8988T (cell line): ENCODE measurements around the gene CCNO.

ENCODE experiments used
- DNase-seq: peaks from one replicate; pipeline ENCODE4 v3.0.0; 2011

Gene CCNO, protein sequence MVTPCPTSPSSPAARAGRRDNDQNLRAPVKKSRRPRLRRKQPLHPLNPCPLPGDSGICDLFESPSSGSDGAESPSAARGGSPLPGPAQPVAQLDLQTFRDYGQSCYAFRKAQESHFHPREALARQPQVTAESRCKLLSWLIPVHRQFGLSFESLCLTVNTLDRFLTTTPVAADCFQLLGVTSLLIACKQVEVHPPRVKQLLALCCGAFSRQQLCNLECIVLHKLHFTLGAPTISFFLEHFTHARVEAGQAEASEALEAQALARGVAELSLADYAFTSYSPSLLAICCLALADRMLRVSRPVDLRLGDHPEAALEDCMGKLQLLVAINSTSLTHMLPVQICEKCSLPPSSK

DNA sequence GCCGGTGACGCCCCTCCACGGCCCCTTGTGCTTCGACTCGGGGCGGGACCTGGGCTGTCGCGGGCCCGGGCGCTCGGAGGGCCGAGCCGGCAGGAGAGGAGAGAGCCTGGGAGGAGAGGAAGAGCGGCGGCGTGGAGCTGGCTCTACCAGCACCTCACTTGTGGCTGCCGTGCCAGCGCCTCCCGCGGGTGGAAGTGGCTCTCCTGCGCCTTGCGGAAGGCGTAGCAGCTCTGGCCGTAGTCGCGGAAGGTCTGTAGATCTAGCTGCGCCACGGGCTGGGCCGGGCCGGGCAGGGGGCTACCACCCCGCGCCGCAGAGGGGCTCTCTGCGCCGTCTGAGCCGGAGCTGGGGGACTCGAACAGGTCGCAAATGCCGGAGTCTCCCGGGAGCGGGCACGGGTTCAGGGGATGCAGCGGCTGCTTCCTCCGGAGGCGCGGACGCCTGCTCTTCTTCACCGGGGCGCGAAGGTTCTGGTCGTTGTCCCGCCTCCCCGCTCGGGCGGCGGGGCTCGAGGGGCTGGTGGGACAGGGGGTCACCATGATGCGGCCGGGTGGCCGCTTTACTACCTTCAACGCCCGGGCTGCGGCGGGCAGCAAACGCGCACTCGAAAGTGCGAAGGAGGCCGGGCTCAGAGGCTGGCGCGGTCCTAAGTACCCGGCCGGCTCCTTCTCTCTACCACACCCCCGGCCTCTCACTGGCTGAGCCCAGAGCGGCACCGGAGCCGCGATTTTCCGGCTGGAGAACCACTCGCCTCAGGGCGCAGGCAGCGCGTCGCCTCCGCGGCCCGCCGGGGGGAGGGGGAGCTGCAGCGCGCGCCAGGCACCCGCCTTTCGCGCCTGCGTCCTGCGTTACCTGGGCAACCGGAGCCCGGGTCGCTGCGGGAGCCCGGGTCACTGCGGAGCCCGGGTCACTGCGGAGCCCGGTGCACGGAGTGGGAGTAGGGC, at the start of gene CCNO:
Gene CCNO (minus strand): TSS at position 624 of the 944 bp plus-strand sequence. CDS start 85 bp downstream, at position 539.
- DNase-seq: peak; percentile 89

DNA sequence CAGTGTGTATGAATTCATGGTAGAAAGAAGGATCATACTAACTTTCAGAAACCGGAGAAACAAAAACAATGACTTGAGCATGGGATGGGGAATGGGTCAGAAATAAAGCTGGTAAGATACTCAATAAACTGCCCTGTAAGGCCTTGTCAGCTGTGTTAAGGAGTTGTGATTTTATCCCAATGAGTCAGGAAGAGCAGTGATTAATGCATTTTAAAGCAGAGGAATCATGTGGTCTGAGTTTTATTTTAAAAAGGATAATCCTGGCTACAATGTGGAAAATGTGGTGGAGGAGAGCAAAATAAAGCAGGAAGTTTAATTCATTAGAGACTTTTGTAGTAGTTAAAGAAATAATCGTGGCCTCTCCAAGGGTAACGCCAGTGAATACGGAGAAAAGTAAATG, 45.4 kb upstream of the CCNO start:
- DNase-seq: no peak

DNA sequence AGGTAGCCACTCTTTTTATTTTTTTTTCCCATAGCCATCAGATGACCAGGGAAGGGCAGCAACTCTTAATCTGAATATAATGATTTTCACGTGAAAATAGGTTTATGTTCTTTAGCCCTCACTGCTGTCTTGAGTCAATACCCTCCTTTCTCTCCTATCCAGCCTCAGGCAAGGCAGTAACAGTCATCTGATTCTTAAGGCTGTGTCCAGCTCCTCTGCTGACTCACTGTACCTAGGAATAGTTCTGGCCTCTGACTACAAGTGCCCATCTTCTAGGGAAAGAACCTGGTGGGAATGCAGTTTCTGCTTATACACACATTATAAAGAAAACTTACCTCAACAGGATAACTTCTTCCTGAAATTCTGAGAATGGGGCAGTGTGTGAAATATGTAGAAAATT, 43.4 kb upstream of the CCNO start:
- no peak for DNase-seq

DNA sequence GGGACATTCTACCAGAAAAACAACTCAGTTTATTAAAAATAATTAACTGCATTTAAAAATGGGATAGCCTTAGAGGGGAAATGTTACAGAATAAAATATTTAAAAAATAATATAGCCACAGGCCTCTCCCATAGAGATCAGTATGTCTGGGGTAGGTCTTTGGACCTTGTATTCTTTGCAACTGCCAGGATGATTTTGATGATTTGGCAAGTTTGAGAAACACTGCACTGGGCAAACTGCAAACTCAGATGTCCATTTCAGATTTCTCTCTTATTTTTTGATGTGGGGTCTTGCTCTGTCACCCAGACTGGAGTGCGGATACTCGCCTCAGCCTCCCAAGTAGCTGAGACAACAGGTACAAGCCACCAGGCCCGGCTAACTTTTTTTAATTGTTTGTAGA, 24.9 kb upstream of the CCNO start:
- DNase-seq: no peak

DNA sequence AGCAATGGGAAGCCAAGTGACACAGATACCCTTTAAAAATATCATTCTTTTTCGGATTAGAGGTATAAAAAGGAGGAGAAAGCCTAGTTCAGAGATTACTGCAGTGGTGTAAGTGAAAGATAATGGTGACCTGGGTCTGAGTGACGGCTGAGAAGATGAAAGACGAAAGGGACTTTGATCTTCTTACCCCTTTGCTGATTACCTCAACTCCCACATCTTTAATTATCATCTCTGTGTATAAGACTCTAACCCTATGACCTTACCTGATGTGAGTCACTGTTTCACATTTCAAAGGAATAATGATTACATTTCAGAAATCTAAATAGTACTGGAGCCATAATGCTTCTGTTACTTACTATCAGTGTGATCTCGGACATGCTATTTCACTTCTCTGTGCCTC, 21.4 kb upstream of the CCNO start:
- no peak for DNase-seq

DNA sequence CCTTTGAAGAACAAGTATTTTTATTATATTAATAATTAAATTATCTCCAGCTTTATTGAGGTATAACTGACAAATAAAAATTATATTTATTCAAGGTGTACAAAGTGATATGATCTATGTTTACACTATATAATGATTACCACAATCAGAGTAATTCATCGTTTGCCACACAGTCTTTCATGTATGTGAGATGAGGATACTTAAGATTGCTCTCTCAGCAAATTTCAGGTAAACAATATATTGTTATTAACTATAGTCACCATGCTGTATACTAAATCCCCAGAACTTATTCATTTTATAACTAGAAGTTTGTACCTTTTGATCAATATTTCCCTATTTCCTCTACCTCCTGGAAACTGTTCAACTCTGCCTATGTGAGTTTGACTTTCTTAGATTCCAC, 16.7 kb upstream of the CCNO start:
- DNase-seq: no peak

DNA sequence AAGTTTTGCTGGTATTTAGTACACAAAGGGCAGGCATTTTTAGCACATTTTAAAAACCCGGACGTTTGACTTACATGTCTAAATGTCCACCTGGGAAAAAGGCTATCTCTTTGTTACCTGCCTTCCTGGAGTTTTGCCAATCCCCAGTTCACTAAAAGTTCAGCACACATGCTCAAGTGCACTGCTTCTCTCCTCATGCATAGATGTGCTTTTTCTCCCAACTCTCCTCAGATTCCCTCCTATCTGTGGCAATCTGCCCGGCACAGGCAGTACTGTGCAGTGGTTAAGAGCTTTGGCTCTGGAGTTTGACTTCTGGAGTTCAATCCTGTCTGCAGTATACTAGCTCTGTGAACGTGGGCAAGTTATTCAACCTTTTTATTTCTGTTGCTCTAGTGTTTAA, 8.3 kb upstream of the CCNO start:
- DNase-seq: no peak

DNA sequence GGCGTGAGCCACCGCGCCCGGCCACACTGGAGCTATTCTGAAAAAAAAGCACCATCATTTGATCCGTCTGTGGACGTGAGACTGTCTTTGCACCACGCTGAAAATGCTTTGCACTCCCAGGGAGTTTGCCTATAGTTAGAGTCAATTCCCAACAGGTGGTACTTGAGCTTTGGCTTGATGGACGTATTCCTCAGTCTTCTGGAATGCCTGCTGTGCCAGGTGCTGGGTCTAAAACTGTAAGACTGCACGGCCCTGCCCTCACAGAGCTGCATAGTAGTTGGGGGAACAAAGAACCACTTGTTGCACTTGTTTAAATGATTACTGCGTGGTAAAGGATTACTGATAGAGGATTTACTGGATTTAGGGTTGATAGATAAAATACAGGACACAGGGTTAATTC, 3.4 kb upstream of the CCNO start:
- DNase-seq: no peak

DNA sequence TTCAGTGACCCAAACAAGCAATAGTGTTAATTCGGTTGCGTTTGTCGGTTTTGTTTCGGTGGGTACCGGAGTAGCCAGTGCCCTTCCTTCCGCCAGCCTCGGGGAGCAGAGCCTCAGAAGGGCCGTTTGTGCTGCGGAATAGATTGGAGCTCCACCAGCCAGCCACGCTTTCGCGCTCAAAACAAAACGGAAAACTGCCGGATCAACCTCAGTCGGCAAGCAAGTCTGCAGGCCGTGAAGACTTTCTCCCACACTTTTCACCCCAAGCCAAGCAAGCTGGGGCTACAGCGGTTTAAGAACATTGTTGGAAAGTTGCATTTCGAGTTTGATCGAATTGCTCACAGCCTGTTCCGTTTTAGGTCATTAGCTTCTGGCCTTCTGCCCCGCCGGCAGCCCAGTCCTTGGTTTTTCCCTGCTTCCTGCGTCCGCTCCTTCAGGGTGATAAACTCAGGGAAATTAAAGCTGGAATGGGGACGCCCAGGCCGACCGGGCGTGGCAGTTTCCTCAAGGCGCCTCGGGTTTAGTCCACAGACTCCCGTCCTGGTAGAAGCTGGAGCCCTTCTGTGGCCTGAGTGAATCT, 803 bp upstream of the CCNO start:
- DNase-seq: no peak

DNA sequence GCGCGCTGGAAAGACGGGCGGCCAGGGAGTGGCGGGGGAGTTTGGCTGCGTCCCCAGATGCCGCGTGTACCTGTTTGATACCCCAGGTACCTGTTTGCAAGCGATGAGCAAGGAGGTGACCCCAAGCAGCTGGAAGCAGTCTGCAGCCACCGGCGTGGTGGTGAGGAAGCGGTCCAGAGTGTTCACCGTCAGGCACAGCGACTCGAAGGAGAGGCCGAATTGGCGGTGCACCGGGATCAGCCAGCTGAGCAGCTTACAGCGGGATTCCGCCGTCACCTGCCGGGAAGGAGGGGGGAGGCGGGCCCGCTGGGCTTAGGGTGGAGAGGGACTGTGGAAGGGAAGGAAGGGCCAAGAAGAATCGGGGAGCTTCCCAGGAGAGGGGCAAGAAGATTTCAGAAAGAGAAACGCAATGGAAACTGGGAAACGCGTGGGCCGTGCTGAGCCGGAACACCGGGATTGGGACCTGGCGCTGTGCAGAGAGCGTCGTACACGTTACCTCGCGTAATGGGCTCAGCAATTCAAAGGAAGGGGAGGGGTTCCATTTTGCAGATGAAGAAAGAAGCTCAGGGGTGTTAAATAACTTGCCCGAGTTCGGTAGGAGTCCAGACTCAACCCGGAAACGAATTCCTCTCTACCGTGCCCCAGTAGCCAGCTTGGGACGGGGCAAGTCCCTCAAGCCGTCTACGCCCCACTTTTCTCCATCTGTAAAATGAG, 980 bp downstream of the CCNO start:
- DNase-seq: no peak

DNA sequence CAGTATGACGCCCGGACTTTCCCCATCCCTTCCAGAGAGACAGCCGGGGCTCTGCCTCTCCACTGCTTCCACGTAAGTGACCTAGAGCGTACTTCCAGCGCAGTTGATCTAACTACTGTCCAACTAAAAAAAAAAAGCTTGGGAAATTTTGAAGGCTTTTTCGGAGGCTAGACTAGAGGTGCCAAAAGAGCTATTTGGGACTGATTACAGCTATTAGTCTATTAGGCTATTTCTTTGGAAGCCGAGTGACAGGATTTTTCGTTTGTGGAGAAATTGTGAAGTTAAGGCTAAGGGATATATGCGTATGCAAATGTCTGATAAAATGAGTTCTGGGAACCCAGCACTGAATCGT, 1.5 kb downstream of the CCNO start:
- no peak for DNase-seq

DNA sequence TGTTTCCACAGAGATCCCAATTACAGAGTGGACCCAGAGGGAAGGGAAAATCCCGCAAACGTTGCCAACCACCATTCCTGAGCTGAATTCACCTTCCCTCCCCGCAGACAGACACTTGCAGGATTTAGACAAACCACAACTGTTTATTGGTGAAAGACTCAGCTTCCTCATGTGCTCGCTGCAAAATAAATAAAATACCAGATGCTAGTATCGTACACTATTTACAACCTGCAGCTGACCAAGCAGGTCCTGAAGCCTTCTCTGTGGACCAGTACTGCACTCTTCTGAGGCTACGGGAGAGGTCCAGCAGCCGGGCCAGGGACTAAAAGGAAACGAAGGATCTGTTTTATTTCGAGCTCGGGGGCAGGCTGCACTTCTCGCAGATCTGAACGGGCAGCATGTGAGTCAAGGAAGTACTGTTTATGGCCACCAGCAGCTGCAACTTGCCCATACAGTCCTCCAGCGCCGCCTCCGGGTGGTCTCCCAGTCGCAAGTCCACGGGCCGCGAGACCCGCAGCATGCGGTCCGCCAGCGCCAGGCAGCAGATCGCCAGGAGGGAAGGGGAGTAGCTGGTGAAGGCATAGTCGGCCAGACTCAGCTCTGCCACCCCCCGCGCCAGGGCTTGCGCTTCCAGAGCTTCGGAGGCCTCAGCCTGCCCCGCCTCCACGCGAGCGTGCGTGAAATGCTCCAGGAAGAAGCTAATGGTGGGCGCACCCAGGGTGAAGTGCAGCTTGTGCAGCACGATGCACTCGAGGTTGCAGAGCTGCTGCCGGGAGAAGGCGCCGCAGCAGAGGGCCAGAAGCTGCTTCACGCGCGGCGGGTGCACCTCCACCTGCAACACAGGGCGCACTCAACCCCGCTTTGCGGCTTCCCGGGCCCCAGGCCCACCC, 2.1 kb downstream of the CCNO start:
- no peak for DNase-seq

DNA sequence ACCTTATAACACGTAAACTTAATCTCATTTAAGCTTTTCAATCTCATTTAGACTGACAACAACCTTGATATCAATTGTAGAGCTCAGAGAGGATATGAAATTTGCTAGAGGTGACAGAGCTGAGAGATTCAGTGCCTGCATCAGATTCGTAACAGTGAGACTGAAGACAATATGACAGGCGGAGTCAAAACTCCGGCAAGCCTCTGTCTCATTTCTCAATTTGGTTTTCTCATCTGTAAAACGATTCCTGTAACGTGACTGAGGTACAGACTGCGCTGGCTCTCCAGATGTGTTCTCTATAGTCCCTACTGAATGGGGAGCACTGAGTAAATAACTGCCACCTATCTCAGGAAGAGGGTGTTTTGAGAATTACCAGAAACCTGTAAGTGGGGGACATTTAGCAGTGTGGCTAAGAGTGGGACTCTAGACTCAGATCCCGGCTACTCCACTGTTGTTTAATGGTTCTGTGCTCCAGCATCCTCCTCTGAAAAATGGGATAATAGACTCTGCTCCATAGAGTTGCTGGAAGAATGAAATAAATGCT, 3.2 kb downstream of the CCNO start:
- no peak for DNase-seq

DNA sequence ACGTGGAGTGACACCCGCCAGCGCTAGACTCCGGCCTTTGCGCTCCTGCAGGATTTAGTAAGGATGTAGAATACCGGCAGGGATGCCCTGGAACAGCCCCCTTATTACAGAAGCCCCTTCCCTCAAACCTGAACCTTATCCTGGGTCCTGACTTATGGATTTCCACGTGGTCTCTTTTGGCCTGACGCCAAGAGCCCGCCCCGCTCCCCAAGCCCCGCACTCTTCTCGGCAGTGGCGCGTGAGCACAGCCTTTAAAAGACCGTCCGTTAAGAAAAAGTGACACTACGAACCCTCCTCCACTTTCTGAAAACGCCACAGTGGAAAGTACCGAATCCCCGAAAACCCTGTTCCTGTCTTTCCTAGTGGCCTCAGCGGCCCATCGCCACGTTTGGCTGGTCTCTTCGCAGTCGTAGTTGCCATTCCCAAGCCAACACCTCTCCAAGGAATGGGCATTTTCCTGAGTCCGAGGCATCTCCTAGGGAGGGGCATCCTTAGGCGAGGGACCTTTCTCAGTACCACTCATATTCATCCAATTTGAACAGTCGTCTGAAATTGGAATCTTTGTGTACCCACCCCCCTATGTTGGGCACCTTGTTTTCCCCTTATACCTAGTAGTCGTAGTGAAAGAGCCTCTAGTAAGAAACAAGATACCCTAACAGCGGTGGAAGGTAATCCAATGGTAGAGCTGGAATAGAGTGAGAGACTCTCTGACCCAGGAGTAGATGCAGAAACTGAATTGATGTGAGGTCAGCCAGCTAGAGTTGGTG, 5.6 kb downstream of the CCNO start:
- no peak for DNase-seq

DNA sequence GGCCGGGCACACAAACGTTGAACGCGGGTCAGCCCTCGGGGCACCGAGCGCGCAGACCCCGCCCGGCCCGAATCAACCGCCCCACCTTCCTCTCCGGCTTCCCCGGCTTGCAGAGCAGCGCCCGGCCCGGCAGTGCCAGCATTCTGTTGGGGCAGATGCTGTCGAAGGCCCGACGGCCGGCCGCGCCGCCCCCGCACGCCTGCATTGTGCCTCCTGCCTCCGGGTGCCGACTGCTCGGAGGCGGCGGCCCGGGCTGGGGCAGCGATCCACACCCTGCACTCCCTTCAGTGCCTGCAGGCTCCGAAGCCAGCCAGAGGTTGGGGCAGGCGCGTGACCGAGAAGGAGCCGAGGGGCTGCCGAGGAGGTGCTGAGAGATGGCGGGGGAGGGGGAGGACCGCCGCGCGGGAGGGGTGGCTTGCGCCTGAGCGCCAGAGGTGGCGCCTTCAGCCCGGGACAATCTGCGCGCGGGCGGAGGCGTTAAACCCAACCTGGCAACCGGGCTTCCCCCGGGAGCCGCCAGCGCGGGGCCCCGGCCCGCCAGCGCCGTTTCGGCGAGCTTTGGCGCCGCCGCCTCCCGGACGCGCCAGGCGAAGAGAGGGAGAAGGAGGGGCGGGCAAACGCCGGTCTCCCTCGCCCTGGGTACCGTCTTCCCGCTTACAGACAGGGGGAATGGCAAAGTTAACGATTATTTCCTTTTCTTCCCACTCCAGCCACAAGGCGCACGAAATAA, 6.3 kb downstream of the CCNO start, which contains the start of gene MCIDAS:
Gene MCIDAS (minus strand): TSS at position 382 of the 730 bp plus-strand sequence. CDS start 177 bp downstream, at position 205.
- peak; percentile 91 for DNase-seq

DNA sequence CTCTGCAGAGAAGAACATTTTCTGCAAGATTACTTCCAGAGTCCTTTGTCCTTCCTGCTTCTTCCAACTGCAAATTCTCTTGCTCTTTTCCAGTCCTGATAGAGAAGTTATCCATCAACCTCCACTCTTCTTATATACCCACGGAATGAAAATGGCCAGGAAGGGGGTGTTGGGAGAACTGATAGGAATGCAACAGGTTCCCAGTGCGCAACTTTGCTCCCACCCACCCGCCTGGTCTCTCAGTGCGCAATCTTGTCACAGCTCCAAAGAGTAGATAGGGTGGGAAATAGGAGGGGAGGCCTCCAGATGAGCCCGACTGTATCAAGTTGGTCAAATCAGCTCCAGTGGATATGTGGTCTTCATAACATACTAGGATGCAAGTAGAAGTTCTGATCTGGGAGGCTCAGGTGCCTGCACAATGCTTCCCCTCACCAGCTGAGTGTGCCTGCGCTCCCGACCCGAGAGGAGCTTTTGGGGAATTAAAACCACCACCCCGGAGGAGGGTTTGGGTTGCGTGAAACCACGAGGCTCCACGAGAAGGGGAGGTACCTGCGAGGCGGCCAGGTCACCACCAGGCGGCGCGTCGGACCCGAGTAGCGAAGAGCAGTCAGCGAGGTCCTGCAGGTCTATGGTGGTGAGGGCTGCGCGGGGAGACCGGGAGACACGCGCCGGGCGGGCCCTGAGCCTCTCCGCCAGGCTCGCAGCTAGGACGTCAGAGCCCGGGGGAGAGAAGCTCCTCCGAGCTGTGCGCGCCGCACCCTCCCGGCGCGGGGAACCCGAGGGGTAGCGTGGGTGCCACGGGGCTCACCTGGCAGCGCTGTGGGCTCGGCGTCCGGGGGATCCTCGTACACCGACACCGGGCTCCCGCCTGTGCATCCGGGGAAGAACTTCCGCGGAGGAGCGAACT, 7.1 kb downstream of the CCNO start:
- peak; percentile 97 for DNase-seq

DNA sequence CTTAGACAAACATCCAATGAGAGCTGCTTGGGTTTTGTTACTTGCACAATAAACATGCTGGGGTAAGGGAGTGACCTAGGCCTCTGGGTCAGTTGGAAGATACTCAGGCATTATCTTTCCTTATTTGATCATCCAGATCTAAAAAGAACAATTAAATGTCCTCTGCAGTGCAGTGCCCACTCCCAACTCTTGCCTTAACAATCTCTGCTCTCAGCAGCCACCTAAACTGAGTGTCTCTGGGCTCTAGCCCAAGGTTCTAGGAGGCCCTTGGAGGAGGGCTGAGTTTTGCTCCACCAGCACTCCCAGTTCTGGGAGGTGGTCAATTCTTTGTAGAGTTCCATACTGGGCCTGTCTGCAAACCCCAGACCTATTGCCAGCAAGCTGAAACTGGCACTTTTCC, 8.1 kb downstream of the CCNO start:
- DNase-seq: no peak

DNA sequence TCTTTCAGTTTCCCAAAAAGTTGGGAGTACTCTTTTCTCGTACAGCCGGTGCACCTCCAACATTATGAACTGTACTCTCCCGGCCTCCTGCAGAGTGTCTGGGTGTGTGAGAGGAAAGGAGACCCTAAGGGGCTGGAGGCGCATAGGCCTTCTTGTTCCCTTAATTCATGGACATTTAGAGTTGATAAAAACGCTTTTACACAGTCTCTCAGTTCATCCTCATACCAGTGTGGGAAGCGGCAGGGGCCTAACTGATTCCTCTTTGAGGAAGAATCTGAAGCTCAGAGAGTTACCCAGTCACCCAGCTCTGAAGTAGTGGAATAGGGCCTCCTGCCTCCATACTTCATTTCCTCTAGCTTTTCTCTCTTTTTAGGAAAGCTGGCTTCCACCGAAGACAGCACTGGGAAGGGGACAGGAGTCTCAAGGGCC, 9.6 kb downstream of the CCNO start:
- no peak for DNase-seq
